ENCODE results near the gene APBA2. TPM values are rescaled to one million over a fixed set of nuclear protein-coding genes. Genes with fewer than 3 reads are reported as not detected.
"Not testable (repeated sequence)": the region's sequence is repeated elsewhere in the genome, so short reads cannot be mapped to it uniquely, and the experiment has no call there.

APBA2 gene
- total RNA-seq, 1 donor from 2014 or later: 2.2 TPM

- DNase-seq (ENCODE audit: low spot score): no peak
These were observed 9.0 kb upstream of the APBA2 start for GRCh38 chr15:28876845-28877185.

GRCh38 chr15:28878209-28878608 lies 7.6 kb upstream of the APBA2 start:
- no peak for DNase-seq (ENCODE audit: low spot score)

DNA sequence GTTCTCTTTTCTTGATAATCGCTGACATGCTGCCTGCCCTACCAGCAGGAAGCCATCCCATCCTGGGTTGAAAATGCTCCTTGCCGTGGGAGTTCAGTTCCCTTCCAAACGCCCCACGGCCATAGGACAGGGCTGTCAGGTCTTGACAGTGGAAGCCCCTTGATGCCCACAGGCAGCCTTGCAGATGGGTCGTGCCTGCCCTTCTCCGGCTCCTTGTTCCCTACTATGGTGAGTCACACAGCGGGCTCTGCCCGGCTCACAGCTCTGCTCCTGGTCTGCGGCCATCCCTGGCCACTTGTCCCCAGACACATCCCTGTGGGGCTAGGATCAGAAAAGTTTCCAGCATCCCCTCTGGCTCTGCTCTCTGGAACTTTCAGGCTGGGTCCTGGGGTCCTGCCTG lies 6.2 kb upstream of the APBA2 start:
- no peak for DNase-seq (ENCODE audit: low spot score)

DNA sequence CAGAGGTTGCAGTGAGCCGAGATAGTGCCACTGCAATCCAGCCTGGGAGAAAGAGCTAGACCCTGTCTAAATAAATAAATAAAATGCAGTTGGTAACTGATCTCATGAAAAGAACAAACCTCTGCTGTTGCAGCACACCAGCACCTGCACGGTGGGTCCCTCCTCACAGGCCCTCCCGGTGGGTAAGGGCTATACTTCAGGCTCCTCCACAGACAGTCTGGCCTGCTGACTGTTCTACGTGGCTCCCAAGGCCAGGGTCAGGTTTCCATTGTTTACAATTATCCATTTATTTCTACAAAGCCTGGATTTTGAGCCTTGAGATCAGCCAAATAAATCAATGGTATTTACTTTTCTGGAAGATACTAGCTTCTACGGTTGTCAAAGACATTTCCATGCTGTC lies 5.1 kb upstream of the APBA2 start:
- no peak for DNase-seq (ENCODE audit: low spot score)

- DNase-seq (ENCODE audit: low spot score): no peak
These were observed 4.6 kb upstream of the APBA2 start for GRCh38 chr15:28881170-28881569.

- DNase-seq (ENCODE audit: low spot score): no peak
These were observed 4.2 kb upstream of the APBA2 start for GRCh38 chr15:28881600-28881999.

GRCh38 chr15:28884151-28884940 lies 1.4 kb upstream of the APBA2 start:
- DNase-seq (ENCODE audit: low spot score): no peak

- no peak for DNase-seq (ENCODE audit: low spot score)
These were observed 595 bp upstream of the APBA2 start for GRCh38 chr15:28885128-28885629.

GRCh38 chr15:28886431-28887338 lies 911 bp downstream of the APBA2 start:
- no peak for DNase-seq (ENCODE audit: low spot score)

- DNase-seq (ENCODE audit: low spot score): no peak
These were observed 1.8 kb downstream of the APBA2 start for GRCh38 chr15:28887339-28888174.

GRCh38 chr15:28888302-28888894 lies 2.6 kb downstream of the APBA2 start:
- no peak for DNase-seq (ENCODE audit: low spot score)

GRCh38 chr15:28888900-28889299 lies 3.1 kb downstream of the APBA2 start:
- DNase-seq (ENCODE audit: low spot score): no peak

DNA sequence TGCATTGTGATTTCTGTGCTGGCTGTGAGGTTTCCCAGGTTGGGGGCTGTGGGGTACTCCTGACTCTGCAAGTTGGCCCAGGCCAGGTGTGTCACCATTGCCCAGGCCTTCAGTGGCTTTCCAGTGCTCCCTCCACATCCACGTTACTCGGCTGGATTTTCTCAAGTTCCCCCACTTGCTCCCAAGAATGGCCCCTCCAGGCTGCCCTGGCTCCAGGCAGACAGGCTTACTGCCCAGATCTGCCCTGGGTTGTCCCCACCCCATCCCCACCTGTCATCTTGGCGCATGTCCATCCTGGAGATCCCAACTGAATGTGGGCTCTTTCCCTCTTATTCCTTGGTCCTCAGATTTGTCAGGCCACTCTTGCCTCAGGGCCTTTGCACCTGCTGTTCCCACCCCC lies 3.6 kb downstream of the APBA2 start:
- no peak for DNase-seq (ENCODE audit: low spot score)

- DNase-seq (ENCODE audit: low spot score): not testable (repeated sequence)
These were observed 4.1 kb downstream of the APBA2 start for GRCh38 chr15:28889871-28890270.

DNA sequence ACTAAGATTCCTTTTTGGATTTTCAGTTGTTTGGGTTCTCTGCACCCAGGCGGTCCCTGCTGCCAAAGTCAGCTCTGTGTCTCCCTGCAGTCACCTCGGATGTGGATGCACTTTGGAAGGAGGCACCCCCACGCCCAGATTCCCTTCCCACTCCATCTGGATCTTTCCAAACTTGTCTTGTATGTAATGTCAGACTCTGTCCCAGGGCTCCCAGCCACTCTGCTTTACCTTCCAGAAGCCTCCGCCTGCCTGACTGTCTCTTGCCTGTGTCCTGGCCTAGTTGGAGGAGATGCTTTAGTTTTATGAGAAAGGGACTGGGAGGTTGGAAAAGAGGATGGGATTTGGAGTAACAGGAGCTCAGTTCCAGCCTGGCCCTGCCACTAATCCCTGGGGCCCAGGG lies 4.5 kb downstream of the APBA2 start:
- not testable (repeated sequence) for DNase-seq (ENCODE audit: low spot score)

DNA sequence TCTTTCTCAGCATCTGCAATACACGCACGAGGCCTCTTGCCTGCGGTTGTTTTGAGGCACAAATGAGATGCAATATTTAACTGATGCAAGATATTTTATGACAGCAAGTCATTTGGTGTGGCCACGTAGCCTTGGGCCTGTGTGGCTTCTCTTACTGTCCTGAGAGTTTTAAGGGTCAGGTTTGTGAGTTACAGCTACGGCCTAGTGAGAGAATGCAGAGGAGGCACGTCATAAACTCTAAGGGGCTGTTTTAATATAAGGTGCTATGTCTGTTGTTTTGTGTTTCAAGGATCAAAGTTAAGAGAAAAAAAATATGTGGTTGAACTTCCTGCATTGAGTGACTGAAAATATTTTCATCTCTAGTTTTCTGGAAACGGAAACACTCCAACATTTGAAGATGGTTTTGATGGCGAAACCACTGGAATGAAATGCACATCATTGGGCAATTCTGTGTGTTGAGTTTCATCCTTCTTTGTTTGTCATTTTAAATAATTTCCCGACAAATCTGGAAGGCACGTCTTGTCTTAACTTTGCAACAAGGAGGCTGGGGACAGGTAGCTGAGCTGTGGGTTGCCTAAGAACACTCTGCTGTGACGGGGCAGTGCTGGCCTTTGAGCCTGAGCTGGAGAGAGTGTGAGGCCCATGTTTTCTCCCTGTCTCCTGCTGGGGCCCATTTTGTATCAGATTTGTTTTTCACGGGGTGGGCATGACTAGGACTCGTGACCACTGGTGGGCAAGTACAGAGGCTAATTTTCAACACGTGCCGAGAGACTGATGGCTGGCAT lies 5.1 kb downstream of the APBA2 start:
- no peak for DNase-seq (ENCODE audit: low spot score)

- no peak for DNase-seq (ENCODE audit: low spot score)
These were observed 5.8 kb downstream of the APBA2 start for GRCh38 chr15:28891588-28891987.

GRCh38 chr15:28892789-28893610 lies 7.2 kb downstream of the APBA2 start:
- DNase-seq (ENCODE audit: low spot score): no peak

DNA sequence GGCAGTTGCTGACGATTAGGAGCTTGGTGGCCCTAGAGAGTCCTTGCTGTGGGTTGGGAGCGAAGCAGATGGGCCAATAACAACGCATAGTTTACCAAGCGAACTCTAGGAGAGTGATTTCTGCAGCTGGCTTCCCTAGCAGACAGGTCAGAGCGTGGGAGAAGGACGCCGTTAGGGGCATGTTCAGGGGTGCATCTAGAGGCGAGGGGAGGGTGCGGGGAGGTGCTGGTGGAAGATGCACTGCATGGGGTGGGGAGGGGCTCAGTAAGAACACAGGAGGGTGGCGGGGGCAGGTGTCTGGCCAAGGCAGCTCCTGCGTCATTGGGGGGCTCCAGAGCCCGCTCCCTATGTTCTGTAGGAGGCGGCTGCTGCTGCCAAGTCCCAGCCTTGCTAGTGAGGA lies 8.9 kb downstream of the APBA2 start:
- no peak for DNase-seq (ENCODE audit: low spot score)
